Coronary artery (tissue), 2 donors: ENCODE results near the gene HTR2B.
A peak's percentile ranks its signal among the peaks of the same experiment; 100 is the strongest.
"Not testable (repeated sequence)": the region's sequence is repeated elsewhere in the genome, so short reads cannot be mapped to it uniquely, and the experiment has no call there.

Experiments
- DNase-seq: peaks from one replicate; pipeline ENCODE4 v3.0.0-alpha.2; 2017; ENCODE audit warnings: low spot score
- H3K27ac ChIP-seq, 2 donors: fragments of 200-600 bp; sonication (generic); one replicate each; pipeline ENCODE4 v1.5.1; 2016 to 2019
- H3K4me3 ChIP-seq: fragments of 200-600 bp; sonication (generic); 2 replicates; pipeline ENCODE4 v1.5.1; 2016; ENCODE audit warnings: mild to moderate bottlenecking, moderate library complexity
- TF ChIP-seq, protein P1 (sequence below): fragments of 200-600 bp; sonication (generic); IDR thresholded peaks from one replicate; pipeline ENCODE4 v1.5.1; 2019; ENCODE audit warnings: antibody characterized with exemption

Gene HTR2B

DNA sequence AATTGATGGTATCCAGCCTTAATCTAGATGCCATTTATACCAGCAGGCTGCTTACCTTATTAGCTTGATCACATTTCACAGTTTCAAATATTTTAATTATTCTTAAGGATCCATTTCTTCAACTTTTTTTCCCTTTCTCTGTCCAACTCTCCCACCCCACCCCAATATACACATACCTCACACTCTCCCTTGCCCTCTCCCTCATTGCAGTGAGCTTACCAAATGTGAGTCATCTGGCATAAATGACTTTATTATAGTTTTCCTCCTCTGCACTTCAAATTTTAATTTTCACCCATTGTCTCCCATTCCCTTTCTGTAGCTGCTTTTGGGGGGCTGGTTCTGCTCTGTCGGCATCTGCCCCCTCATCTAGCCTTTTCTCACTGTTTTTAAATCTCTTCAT lies 12.9 kb downstream of the HTR2B start:
- H3K4me3 ChIP-seq = no peak overlapping the region
- DNase-seq = no peak
- no peak overlapping the region for H3K27ac ChIP-seq
- TF ChIP-seq, protein P1, sequence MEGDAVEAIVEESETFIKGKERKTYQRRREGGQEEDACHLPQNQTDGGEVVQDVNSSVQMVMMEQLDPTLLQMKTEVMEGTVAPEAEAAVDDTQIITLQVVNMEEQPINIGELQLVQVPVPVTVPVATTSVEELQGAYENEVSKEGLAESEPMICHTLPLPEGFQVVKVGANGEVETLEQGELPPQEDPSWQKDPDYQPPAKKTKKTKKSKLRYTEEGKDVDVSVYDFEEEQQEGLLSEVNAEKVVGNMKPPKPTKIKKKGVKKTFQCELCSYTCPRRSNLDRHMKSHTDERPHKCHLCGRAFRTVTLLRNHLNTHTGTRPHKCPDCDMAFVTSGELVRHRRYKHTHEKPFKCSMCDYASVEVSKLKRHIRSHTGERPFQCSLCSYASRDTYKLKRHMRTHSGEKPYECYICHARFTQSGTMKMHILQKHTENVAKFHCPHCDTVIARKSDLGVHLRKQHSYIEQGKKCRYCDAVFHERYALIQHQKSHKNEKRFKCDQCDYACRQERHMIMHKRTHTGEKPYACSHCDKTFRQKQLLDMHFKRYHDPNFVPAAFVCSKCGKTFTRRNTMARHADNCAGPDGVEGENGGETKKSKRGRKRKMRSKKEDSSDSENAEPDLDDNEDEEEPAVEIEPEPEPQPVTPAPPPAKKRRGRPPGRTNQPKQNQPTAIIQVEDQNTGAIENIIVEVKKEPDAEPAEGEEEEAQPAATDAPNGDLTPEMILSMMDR = no peak

DNA sequence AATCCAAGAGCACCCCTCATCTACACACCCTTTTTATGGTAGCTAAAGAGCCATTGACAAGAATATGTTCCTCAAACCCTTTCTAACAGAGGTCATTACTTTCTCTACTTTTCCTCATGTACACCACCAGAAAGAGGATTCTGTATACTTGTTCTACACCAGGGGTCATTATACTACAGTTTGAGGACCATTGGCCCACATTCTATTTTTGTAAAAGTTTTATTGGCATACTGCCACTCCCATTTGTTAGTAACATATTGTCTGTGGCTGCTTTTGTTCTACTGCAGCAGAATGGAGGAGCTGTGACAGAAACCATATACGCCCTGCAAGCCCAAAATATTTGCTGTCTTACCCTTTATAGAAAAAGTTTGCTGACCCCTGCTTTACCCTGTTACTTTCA lies 14.3 kb downstream of the HTR2B start:
- Histone ChIP-seq H3K27ac (no peak overlapping the region), H3K4me3 (no peak overlapping the region)
- no peak for DNase-seq
- TF ChIP-seq, protein P1 = no peak

DNA sequence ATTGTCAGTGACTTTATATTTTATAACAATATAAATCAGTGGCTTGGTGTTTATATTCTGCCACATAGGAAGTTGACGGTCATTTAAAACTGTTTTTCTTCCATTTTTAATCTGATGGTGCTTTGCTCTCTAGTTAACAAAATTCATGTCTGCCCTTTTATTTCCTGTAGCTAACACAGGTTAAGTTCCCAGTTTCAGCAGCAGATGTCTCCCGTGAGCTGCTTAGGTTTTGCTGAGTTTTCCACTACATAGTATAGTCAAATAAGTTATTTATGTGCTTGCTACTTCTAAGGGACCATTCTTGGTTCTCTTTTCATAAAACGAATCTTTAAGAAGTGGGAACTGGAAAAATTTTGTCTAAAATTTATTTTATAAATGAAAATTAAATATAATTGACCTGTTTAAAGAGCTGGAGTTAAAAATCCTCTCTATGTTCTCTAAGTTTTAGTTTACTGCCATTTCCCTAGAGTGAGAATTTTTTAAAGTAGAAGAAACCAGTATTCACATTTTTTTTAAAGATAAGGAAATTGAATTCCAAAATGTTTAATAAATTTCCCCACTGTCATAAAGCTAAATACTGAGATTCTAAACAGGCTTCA lies 20.6 kb downstream of the HTR2B start:
- Histone ChIP-seq H3K4me3 (no peak overlapping the region), H3K27ac (no peak overlapping the region)
- TF ChIP-seq, protein P1 = peak; percentile 67
- DNase-seq = no peak

DNA sequence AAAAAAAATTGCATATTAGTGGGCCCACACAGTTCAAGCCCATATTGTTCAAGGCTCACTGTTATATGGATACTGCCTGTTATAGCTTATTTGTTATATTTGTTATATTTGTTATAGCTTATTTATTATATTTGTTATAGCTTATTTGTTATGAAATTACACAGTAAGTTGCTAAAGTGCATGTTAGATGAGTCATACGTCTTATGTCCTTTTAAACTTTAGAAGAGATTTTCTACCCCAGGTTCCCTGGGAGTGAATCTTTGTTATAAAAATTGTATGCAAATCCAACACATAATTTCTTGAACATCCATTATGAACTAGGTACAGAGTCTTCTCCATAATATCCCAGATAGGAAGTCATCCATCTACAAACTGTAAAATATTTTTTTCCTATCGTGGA lies 22.1 kb downstream of the HTR2B start:
- H3K27ac ChIP-seq = no peak overlapping the region
- no peak for DNase-seq
- TF ChIP-seq, protein P1 = no peak
- H3K4me3 ChIP-seq = no peak overlapping the region

DNA sequence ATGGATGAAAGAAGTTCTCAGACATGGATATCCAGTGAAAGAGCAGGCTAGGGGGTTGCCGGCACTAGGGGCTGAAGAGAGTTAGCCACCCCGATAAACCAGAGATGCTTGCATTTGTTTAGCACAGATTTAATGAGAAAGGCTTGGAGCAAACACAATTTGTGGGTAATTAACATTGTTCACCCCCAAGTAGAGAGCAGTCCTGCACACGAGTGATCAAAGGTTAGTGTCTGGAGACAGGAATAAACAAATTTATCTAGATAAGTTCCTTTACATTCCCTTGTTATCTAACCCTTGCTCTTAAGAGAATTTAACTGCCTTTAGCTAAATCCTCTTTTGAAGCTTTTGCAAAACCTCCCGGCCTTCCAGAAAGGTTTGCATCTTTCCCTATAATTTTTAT lies 23.9 kb downstream of the HTR2B start:
- TF ChIP-seq, protein P1 = no peak
- no peak overlapping the region for H3K27ac ChIP-seq
- no peak overlapping the region for H3K4me3 ChIP-seq

DNA sequence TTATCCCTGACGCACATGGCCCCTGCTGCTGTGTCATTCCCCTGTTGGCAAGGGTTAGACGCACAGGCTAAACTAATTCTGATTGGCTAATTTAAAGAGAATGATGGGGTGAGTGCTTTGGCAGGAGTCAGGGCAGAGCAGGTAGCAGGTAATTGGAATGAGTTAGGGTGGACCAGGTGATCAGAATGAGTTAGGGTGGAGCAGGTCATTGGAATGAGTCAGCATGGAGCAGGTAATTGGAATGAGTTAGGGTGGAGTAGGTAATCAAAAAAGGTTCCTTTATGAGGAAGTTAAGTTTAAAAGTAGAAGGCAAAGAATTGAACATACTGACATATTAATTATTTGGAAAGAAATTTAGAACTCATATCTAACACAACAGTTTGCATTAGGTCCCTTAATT lies 24.5 kb downstream of the HTR2B start:
- H3K4me3 ChIP-seq, DNase-seq, H3K27ac ChIP-seq: not testable (repeated sequence)

More for the DNA sequence above, 23.9 kb downstream of the HTR2B start:
- no peak for DNase-seq

DNA sequence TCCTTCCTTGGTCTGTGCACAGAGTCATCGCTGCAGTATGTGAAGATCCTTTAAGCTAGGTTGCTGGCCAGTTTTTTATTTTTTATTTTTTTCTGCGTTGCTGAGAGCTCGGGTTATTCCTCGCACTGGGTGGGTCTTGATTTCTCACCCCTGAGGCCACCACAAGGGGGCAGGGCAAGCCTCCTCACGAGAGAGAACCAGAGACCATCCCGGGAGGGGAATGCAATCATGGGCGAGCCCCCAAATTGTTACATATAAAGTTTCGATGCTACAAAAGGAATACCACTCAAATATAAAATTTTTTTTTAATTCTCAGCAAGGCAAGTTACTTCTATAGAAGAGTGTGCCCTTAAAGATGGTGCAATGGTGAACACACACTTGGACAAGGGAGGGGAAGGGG lies 24.9 kb downstream of the HTR2B start:
- H3K27ac ChIP-seq = no peak overlapping the region
- no peak overlapping the region for H3K4me3 ChIP-seq
- no peak for DNase-seq

More for the DNA sequence above, 24.9 kb downstream of the HTR2B start:
- TF ChIP-seq, protein P1 = no peak
